PC-3 (cell line): Measurements from ENCODE around the gene NDUFB6. TPM values are rescaled to one million over a fixed set of nuclear protein-coding genes. Genes with fewer than 3 reads are reported as not detected.

Source experiments
- ATAC-seq: fragments of 200-7000 bp; cut with Tn5 transposase; 2 replicates; pipeline ENCODE4 v1.9.1; 2020; ENCODE audit warnings: mild to moderate bottlenecking, moderate library complexity
- BruUV-seq: library from RNA; stranded (reverse); fragments of 400-500 nt; replicated peaks from 2 replicates; lab custom pipeline; 2021; lab: Mats Ljungman, UMichigan
- CTCF ChIA-PET: fragments of 300-600 bp; sonication (Branson Sonifier 250); formaldehyde crosslinking; loops from one replicate; lab custom pipeline; 2022; ENCODE audit warnings: antibody characterized with exemption; lab: Charles Lee
- POLR2A ChIA-PET: fragments of 300-600 bp; sonication (Branson Sonifier 250); formaldehyde crosslinking; loops from one replicate; lab custom pipeline; 2022; ENCODE audit warnings: antibody characterized with exemption; ENCODE audit not compliant: unreplicated experiment; lab: Charles Lee
- DNase-seq: peaks from one replicate; pipeline ENCODE4 v3.0.0-alpha.2; 2015
- H2AFZ ChIP-seq: fragments of 300-600 bp; sonication (generic); 2 replicates; pipeline ENCODE4 v1.6.0; 2016; ENCODE audit warnings: antibody characterized with exemption, low read length
- H3F3A ChIP-seq: fragments of 300-600 bp; sonication (generic); one replicate; pipeline ENCODE4 v1.6.0; 2017; ENCODE audit warnings: antibody characterized with exemption, low read length, control low read depth, mild to moderate bottlenecking; ENCODE audit not compliant: unreplicated experiment
- H3K27ac ChIP-seq: fragments of 300-600 bp; sonication (generic); 2 replicates; pipeline ENCODE4 v1.5.1; 2016; ENCODE audit warnings: mild to moderate bottlenecking, low read length
- H3K27me3 ChIP-seq: fragments of 300-600 bp; sonication (generic); 2 replicates; pipeline ENCODE4 v1.6.1; 2016; ENCODE audit warnings: low read length, mixed read lengths
- H3K36me3 ChIP-seq: fragments of 300-600 bp; sonication (generic); 2 replicates; pipeline ENCODE4 v1.6.1; 2016; ENCODE audit warnings: low read depth, mixed run types, low read length, mixed read lengths
- H3K4me1 ChIP-seq: fragments of 300-600 bp; sonication (generic); 2 replicates; pipeline ENCODE4 v1.5.1; 2016; ENCODE audit warnings: low read length; ENCODE audit not compliant: insufficient read depth
- H3K4me2 ChIP-seq: fragments of 300-600 bp; sonication (generic); 2 replicates; pipeline ENCODE4 v1.6.0; 2016; ENCODE audit warnings: low read length
- H3K4me3 ChIP-seq: fragments of 300-600 bp; sonication (generic); 2 replicates; pipeline ENCODE4 v1.5.1; 2016; ENCODE audit warnings: mild to moderate bottlenecking, low read length, mixed read lengths
- H3K79me2 ChIP-seq: fragments of 300-600 bp; sonication (generic); 2 replicates; pipeline ENCODE4 v1.6.1; 2017; ENCODE audit warnings: low read length, mixed read lengths
- H3K9ac ChIP-seq: fragments of 300-600 bp; sonication (generic); 2 replicates; pipeline ENCODE4 v1.6.0; 2016; ENCODE audit warnings: mild to moderate bottlenecking, low read length
- H3K9me2 ChIP-seq: fragments of 300-600 bp; sonication (generic); replicated peaks from 2 replicates; pipeline ENCODE4 v1.6.1; 2016; ENCODE audit warnings: mixed run types, low read length, mixed read lengths
- H3K9me3 ChIP-seq: fragments of 300-600 bp; sonication (generic); 2 replicates; pipeline ENCODE4 v1.6.1; 2016; ENCODE audit warnings: low read length, mixed read lengths
- H4K20me1 ChIP-seq: fragments of 300-600 bp; sonication (generic); 2 replicates; pipeline ENCODE4 v1.6.1; 2016; ENCODE audit warnings: low read length, mixed read lengths
- EZH2 ChIP-seq: fragments of 300-600 bp; sonication (generic); IDR thresholded peaks from one replicate; pipeline ENCODE4 v1.6.1; 2017; ENCODE audit warnings: antibody characterized with exemption, mild to moderate bottlenecking, low read length; ENCODE audit not compliant: unreplicated experiment
- EZH2phosphoT487 ChIP-seq: fragments of 300-600 bp; sonication (generic); IDR thresholded peaks from 2 replicates; pipeline ENCODE4 v1.6.1; 2018; ENCODE audit warnings: mild to moderate bottlenecking, antibody characterized with exemption, low read length, borderline replicate concordance
- intact Hi-C: fragments of 100-400 bp; cut with micrococcal nuclease; formaldehyde crosslinking; loops from 2 replicates; pipeline ENCODE4 v1.9.0; 2023
- total RNA-seq: library from RNA; depleted of rRNA; stranded (reverse); fragments of >200 nt; gene quantifications from 2 replicates; pipeline ENCODE4 v1.2.3, GENCODE V29; 2014
- TF ChIP-seq, protein P1 (sequence below): fragments of 300-600 bp; sonication (generic); conservative IDR thresholded peaks from 2 replicates; pipeline ENCODE4 v1.5.1; 2017; ENCODE audit warnings: antibody characterized with exemption, low read depth, mild to moderate bottlenecking, low read length

Gene NDUFB6
- total RNA-seq, 1 experiment from 2014 or later: 86.4 TPM

DNA sequence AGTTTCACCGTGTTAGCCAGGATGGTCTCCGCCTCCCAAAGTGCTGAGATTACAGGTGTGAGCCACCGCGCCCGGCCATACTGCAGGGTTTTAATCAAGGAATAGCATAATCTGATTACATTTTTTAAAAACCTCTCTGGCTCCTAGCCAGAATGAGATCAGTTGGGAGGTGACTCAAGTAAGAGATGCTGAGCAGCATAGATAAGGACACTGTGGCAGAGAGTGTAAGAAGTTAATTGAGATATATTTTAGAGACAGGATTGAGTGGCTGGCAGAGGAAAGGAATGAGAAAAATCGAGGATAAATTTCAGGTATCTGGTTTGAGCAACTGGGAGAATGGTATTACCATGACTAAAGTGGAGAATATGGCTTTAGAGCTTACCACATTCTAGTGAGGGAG lies 39.6 kb downstream of the NDUFB6 start:
- Histone ChIP-seq H3K4me2 (no peak overlapping the region), H3K9me2 (no peaks in the 10 kb centered on the region), H3K36me3 (no peaks in the 10 kb centered on the region), H3K79me2 (no peaks in the 10 kb centered on the region), H3K27ac (no peak overlapping the region), H3K9me3 (no peaks in the 10 kb centered on the region), H2AFZ (no peak overlapping the region), H3K27me3 (no peaks in the 10 kb centered on the region), H3K4me1 (no peaks in the 10 kb centered on the region), H3F3A (no peaks in the 10 kb centered on the region), H3K4me3 (no peak overlapping the region), H4K20me1 (no peaks in the 10 kb centered on the region), H3K9ac (no peak overlapping the region)
- DNase-seq: no peak
- intact Hi-C loops: no loop called here
- ATAC-seq: no peak
- TF ChIP-seq EZH2phosphoT487 (no peak), EZH2 (no peak)
- TF ChIP-seq, protein P1, sequence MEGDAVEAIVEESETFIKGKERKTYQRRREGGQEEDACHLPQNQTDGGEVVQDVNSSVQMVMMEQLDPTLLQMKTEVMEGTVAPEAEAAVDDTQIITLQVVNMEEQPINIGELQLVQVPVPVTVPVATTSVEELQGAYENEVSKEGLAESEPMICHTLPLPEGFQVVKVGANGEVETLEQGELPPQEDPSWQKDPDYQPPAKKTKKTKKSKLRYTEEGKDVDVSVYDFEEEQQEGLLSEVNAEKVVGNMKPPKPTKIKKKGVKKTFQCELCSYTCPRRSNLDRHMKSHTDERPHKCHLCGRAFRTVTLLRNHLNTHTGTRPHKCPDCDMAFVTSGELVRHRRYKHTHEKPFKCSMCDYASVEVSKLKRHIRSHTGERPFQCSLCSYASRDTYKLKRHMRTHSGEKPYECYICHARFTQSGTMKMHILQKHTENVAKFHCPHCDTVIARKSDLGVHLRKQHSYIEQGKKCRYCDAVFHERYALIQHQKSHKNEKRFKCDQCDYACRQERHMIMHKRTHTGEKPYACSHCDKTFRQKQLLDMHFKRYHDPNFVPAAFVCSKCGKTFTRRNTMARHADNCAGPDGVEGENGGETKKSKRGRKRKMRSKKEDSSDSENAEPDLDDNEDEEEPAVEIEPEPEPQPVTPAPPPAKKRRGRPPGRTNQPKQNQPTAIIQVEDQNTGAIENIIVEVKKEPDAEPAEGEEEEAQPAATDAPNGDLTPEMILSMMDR: no peak
- ChIA-PET POLR2A (no interaction called here), CTCF (no interaction called here)
- BruUV-seq: no TSS peak

GRCh38 chr9:32526707-32527048 lies 46.3 kb downstream of the NDUFB6 start:
- peaks cover 7% of the 10 kb centered on the region; the same call in 1 of the 2 replicates for H3K4me1 ChIP-seq
- TF ChIP-seq EZH2 (no peak), EZH2phosphoT487 (no peak)
- TF ChIP-seq, protein P1: 0 out of 2 replicates have a peak, but pooled peaks have one; percentile 4
- POLR2A ChIA-PET: interaction anchor here (1.2 kb wide), 1 partner anchor 148 kb away, joined by 12 read pairs; no protein-coding TSS in a partner anchor
- CTCF ChIA-PET: interaction anchor here (0.6 to 2.1 kb wide), 6 partner anchors 26 to 148 kb away, joined by 3 to 16 read pairs (median 8); no protein-coding TSS in a partner anchor
- peak overlapping the region; percentile 94 for H2AFZ ChIP-seq
- peak overlapping the region; percentile 78; the same call in 1 of the 2 replicates for H3K27ac ChIP-seq
- H3K36me3 ChIP-seq: no peaks in the 10 kb centered on the region
- no peaks in the 10 kb centered on the region for H4K20me1 ChIP-seq
- peak overlapping the region; percentile 98 for H3K4me2 ChIP-seq
- H3K9me3 ChIP-seq: no peaks in the 10 kb centered on the region
- BruUV-seq: TSS peak; percentile 64
- intact Hi-C loops: loop anchor here (2.0 kb wide), 2 partner anchors 46 to 148 kb away; partner anchors contain the start of gene NDUFB6
- no peaks in the 10 kb centered on the region for H3F3A ChIP-seq
- no peaks in the 10 kb centered on the region for H3K27me3 ChIP-seq
- peak overlapping the region; percentile 92 for H3K4me3 ChIP-seq
- peaks cover 28% of the 10 kb centered on the region for H3K79me2 ChIP-seq
- H3K9ac ChIP-seq: peak overlapping the region; percentile 45
- H3K9me2 ChIP-seq: no peaks in the 10 kb centered on the region
- ATAC-seq (no peak), DNase-seq (no peak)
